ENCODE data around the gene GAS2. TPM values are rescaled to one million over a fixed set of nuclear protein-coding genes. Genes with fewer than 3 reads are reported as not detected.

GAS2 gene
- total and polyA plus RNA-seq, 9 of the 15 experiments (the other 6 are each of a cell fraction or from before 2014, with no cell fraction given): 0.77 to 1.9 (median 1.1) TPM

- TF ChIP-seq ZNF408 (CRISPR knock-in tag; IDR thresholded peaks at IDR 0.05; ENCODE audit: low read depth): no peak
- no peak for TF ChIP-seq CBFB (CRISPR knock-in tag; IDR thresholded peaks at IDR 0.05)
- TF ChIP-seq KDM4B (IDR thresholded peaks at IDR 0.05; ENCODE audit: borderline replicate concordance in 2 of 2, low read depth in 1 of 2): peak in 1 of 2 experiments; percentile 22; a peak in 1 of 4 replicates
- no peak for TF ChIP-seq ZC3H8 (IDR thresholded peaks at IDR 0.05)
- no peak for TF ChIP-seq SNRNP70 (optimal IDR thresholded peaks at IDR 0.05; ENCODE audit: low read depth, low read length)
- peak; percentile 77 for TF ChIP-seq TEAD4 (IDR thresholded peaks at IDR 0.05; ENCODE audit: low read length)
- TF ChIP-seq TEAD4 (CRISPR knock-in tag; IDR thresholded peaks at IDR 0.05; ENCODE audit: borderline replicate concordance): 0 out of 2 replicates have a peak, but pooled peaks have one; percentile 57
- TF ChIP-seq RAD21 (CRISPR knock-in tag; conservative IDR thresholded peaks at IDR 0.05 in 1 of 2, IDR thresholded peaks at IDR 0.05 in 1 of 2): peak in 1 of 2 experiments; percentile 45; a peak in 2 of 4 replicates
- peak; percentile 79 for TF ChIP-seq CXXC5 (CRISPR knock-in tag; IDR thresholded peaks at IDR 0.05)
- TF ChIP-seq, protein P1, sequence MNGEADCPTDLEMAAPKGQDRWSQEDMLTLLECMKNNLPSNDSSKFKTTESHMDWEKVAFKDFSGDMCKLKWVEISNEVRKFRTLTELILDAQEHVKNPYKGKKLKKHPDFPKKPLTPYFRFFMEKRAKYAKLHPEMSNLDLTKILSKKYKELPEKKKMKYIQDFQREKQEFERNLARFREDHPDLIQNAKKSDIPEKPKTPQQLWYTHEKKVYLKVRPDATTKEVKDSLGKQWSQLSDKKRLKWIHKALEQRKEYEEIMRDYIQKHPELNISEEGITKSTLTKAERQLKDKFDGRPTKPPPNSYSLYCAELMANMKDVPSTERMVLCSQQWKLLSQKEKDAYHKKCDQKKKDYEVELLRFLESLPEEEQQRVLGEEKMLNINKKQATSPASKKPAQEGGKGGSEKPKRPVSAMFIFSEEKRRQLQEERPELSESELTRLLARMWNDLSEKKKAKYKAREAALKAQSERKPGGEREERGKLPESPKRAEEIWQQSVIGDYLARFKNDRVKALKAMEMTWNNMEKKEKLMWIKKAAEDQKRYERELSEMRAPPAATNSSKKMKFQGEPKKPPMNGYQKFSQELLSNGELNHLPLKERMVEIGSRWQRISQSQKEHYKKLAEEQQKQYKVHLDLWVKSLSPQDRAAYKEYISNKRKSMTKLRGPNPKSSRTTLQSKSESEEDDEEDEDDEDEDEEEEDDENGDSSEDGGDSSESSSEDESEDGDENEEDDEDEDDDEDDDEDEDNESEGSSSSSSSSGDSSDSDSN (IDR thresholded peaks at IDR 0.05; ENCODE audit: borderline replicate concordance in 1 of 2, low read depth in 2 of 2, low read length in 2 of 2): peak in 1 of 2 experiments; percentile 85; a peak in 1 of 4 replicates
- no peak for TF ChIP-seq ZNF347 (CRISPR knock-in tag; IDR thresholded peaks at IDR 0.05; ENCODE audit: low read depth)
- TF ChIP-seq GTF2B (IDR thresholded peaks at IDR 0.05; ENCODE audit: extremely low read depth, insufficient read length): no peak
- TF ChIP-seq ARID4B (CRISPR knock-in tag; IDR thresholded peaks at IDR 0.05): peak; percentile 20; the same call in 1 of the 2 replicates
- TF ChIP-seq SIX5 (IDR thresholded peaks at IDR 0.05; ENCODE audit: borderline replicate concordance in 1 of 2, insufficient read depth in 1 of 2, low read depth in 1 of 2, low read length in 2 of 2): no peak
- TF ChIP-seq RAD51 (IDR thresholded peaks at IDR 0.05; ENCODE audit: borderline replicate concordance, low read depth): no peak
- TF ChIP-seq FOXK2 (conservative IDR thresholded peaks at IDR 0.05 in 1 of 2, IDR thresholded peaks at IDR 0.05 in 1 of 2; ENCODE audit: low read depth in 2 of 2): peak in 1 of 2 experiments; percentile 11; a peak in 1 of 4 replicates
- no peak for TF ChIP-seq ZNF3 (CRISPR knock-in tag; IDR thresholded peaks at IDR 0.05)
Observed at GRCh38 chr11:22829231-22830081, 163.0 kb downstream of the GAS2 start, which contains the start of gene SVIP (continued).

All from K562 (cell line).